Measurements from ENCODE around the gene EDC4. TPM values are rescaled to one million over a fixed set of nuclear protein-coding genes. Genes with fewer than 3 reads are reported as not detected.

The EDC4 gene
- polyA plus RNA-seq, 1 experiment, result 18.7 TPM

DNA sequence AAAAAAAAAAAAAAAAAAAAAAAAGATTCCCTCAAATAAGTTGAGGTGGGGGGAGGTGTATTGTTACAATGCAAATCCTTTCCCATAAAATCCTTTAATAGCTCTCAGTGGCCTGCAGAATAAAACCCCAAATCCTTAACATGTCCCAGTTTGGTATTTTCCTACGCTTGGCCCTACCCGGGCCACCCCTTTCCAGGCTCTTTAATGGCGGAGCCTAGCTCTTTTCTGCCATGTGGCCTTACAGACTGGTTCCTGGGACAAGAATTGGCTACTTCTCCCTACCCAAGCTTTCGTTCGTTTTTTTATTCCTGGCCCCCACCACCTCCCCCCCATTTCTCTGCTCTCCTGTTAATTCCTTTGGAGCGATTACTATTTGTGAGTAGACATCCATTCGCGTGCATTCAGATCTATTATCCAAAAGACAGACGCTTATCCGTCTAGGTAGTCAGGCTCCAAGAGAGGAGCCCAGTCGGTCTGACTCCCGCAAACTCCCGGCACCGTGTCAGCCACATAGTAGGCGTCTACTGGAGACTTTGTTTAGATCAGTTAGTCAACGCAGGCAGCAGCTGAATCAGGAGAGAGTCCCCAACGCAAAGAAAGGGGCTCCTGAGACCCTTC lies 31.5 kb upstream of the EDC4 start:
- Histone ChIP-seq H3K27ac (ENCODE audit: low read depth, low read length) (peak overlapping the region; percentile 39), H3K4me3 (ENCODE audit: low read depth, low read length) (peak overlapping the region; percentile 42), H3K9me3 (ENCODE audit: control insufficient read depth, insufficient read depth, low read length) (no peaks in the 10 kb centered on the region; the same call in 1 of the 2 replicates), H3K27me3 (ENCODE audit: control insufficient read depth, insufficient read depth, low read length) (no peaks in the 10 kb centered on the region)
- DNase-seq (ENCODE audit: low read depth, low spot score), result no peak
- POLR2A ChIA-PET, result interaction anchor here (1.0 kb wide), 1 partner anchor 35 kb away, joined by 3 read pairs; the partner anchor contains the start of genes RANBP10 and TSNAXIP1
- CTCF ChIA-PET, result interaction anchor here (0.6 to 1.4 kb wide), 10 partner anchors 8 to 391 kb away, joined by 3 to 6 read pairs (median 4); partner anchors contain the start of gene NRN1L
- TF ChIP-seq, protein P1, sequence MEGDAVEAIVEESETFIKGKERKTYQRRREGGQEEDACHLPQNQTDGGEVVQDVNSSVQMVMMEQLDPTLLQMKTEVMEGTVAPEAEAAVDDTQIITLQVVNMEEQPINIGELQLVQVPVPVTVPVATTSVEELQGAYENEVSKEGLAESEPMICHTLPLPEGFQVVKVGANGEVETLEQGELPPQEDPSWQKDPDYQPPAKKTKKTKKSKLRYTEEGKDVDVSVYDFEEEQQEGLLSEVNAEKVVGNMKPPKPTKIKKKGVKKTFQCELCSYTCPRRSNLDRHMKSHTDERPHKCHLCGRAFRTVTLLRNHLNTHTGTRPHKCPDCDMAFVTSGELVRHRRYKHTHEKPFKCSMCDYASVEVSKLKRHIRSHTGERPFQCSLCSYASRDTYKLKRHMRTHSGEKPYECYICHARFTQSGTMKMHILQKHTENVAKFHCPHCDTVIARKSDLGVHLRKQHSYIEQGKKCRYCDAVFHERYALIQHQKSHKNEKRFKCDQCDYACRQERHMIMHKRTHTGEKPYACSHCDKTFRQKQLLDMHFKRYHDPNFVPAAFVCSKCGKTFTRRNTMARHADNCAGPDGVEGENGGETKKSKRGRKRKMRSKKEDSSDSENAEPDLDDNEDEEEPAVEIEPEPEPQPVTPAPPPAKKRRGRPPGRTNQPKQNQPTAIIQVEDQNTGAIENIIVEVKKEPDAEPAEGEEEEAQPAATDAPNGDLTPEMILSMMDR (IDR thresholded peaks at IDR 0.05; ENCODE audit: low read depth, low read length), result no peak

DNA sequence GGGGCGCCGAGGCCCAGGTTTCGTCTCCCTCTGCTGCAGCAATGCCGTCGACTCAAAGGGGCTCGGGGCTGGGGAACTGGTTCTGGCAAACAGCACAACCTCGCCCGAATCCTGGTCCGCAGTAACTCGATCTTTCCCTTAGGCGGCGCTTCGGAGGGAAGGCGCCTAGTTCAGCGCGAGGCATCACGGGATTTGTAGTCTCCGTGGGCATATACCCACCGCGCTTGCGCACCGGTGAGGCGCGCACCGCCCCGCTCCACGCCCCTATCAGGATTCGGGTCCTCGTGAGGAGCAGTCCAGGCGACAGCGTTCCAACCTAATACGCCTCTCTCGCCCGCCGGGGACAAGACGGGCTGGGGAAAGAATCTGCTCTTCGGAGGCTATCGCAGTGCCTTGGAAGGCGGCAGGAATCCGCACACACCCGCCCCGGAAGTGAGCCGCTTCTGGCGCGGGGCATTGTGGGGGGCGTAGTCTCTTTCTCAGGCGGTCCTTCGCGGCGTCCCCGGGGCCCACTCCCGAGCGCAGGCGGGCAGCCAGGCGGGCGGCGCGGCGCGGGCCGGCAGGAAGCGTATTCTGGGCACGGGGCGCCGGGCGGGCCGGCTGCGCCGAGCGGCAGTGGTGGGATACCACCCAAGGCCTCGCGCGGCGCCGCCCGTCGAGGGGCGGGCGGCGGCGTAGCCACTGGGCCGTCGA lies 30.9 kb upstream of the EDC4 start, which contains the start of gene THAP11:
Gene THAP11 (plus strand): TSS at position 505 of the 693 bp plus-strand sequence. CDS start 235 bp downstream, outside the sequence.
- CTCF ChIA-PET, result interaction anchor here (0.9 to 1.2 kb wide), 4 partner anchors 9 to 392 kb away, joined by 3 to 5 read pairs (median 4); no protein-coding TSS in a partner anchor
- peak within 1 kb of the TSS; percentile 97 for H3K4me3 ChIP-seq (ENCODE audit: low read depth, low read length)
- TF ChIP-seq, protein P1 (IDR thresholded peaks at IDR 0.05; ENCODE audit: low read depth, low read length), result peak; percentile 79
- peak; percentile 85 for DNase-seq (ENCODE audit: low read depth, low spot score)
- H3K27ac ChIP-seq (ENCODE audit: low read depth, low read length), result peak within 1 kb of the TSS; percentile 93
- POLR2A ChIA-PET, result interaction anchor here (1.0 kb wide), 1 partner anchor 35 kb away, joined by 3 read pairs; the partner anchor contains the start of genes RANBP10 and TSNAXIP1
- H3K27me3 ChIP-seq (ENCODE audit: control insufficient read depth, insufficient read depth, low read length), result no peaks in the 10 kb centered on the region
- no peaks in the 10 kb centered on the region; the same call in 1 of the 2 replicates for H3K9me3 ChIP-seq (ENCODE audit: control insufficient read depth, insufficient read depth, low read length)

DNA sequence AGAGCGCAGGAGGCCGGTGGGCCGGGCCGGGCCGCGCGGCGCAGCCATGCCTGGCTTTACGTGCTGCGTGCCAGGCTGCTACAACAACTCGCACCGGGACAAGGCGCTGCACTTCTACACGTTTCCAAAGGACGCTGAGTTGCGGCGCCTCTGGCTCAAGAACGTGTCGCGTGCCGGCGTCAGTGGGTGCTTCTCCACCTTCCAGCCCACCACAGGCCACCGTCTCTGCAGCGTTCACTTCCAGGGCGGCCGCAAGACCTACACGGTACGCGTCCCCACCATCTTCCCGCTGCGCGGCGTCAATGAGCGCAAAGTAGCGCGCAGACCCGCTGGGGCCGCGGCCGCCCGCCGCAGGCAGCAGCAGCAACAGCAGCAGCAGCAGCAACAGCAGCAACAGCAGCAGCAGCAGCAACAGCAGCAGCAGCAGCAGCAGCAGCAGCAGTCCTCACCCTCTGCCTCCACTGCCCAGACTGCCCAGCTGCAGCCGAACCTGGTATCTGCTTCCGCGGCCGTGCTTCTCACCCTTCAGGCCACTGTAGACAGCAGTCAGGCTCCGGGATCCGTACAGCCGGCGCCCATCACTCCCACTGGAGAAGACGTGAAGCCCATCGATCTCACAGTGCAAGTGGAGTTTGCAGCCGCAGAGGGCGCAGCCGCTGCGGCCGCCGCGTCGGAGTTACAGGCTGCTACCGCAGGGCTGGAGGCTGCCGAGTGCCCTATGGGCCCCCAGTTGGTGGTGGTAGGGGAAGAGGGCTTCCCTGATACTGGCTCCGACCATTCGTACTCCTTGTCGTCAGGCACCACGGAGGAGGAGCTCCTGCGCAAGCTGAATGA lies 30.1 kb upstream of the EDC4 start:
- ChIA-PET POLR2A (interaction anchor here (0.6 kb wide), 1 partner anchor 384 kb away, joined by 8 read pairs; no protein-coding TSS in a partner anchor), CTCF (interaction anchor here (1.0 to 1.1 kb wide), 2 partner anchors 26 to 153 kb away, joined by 3 read pairs; no protein-coding TSS in a partner anchor)
- Histone ChIP-seq H3K9me3 (ENCODE audit: control insufficient read depth, insufficient read depth, low read length) (peaks cover 4% of the 10 kb centered on the region; the same call in 1 of the 2 replicates), H3K27ac (ENCODE audit: low read depth, low read length) (peak overlapping the region; percentile 65), H3K27me3 (ENCODE audit: control insufficient read depth, insufficient read depth, low read length) (no peaks in the 10 kb centered on the region), H3K4me3 (ENCODE audit: low read depth, low read length) (peak overlapping the region; percentile 97)
- TF ChIP-seq, protein P1 (IDR thresholded peaks at IDR 0.05; ENCODE audit: low read depth, low read length), result peak; percentile 43
- no peak for DNase-seq (ENCODE audit: low read depth, low spot score)

DNA sequence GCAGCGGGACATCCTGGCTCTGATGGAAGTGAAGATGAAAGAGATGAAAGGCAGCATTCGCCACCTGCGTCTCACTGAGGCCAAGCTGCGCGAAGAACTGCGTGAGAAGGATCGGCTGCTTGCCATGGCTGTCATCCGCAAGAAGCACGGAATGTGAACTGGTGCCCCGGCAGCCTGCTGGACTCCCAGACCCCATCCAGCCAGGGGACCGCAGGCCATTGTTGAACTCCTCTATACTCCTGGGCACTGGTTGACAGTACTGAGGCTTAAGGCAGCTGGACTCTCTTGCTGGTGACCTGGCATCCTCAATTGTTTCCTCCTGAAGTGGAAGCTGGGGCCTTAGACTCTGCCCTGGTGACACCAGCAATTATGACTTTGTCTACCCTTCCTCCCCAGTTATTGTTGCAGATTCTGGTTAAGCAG lies 29.5 kb upstream of the EDC4 start:
- CTCF ChIA-PET, result interaction anchor here (1.0 to 1.1 kb wide), 2 partner anchors 27 to 154 kb away, joined by 3 read pairs; no protein-coding TSS in a partner anchor
- POLR2A ChIA-PET, result interaction anchor here (0.6 kb wide), 2 partner anchors 27 to 383 kb away, joined by 3 to 8 read pairs; no protein-coding TSS in a partner anchor
- TF ChIP-seq, protein P1 (IDR thresholded peaks at IDR 0.05; ENCODE audit: low read depth, low read length), result no peak
- H3K9me3 ChIP-seq (ENCODE audit: control insufficient read depth, insufficient read depth, low read length), result peaks cover 4% of the 10 kb centered on the region; the same call in 1 of the 2 replicates
- no peak for DNase-seq (ENCODE audit: low read depth, low spot score)
- H3K27me3 ChIP-seq (ENCODE audit: control insufficient read depth, insufficient read depth, low read length), result no peaks in the 10 kb centered on the region
- peak overlapping the region; percentile 65 for H3K27ac ChIP-seq (ENCODE audit: low read depth, low read length)
- peak overlapping the region; percentile 97 for H3K4me3 ChIP-seq (ENCODE audit: low read depth, low read length)

Measured in AG04450 (cell line).